HG03103 (cell line): Measurements from ENCODE around the gene ACAD11.
"Not testable (repeated sequence)": the region's sequence is repeated elsewhere in the genome, so short reads cannot be mapped to it uniquely, and the experiment has no call there.

ENCODE experiments used
- ATAC-seq: cut with Tn5 transposase; IDR thresholded peaks from one replicate; pipeline ENCODE4 v1.9.1; 2021; ENCODE audit warnings: low read depth; ENCODE audit not compliant: unreplicated experiment

ACAD11 gene

GRCh38 chr3:132652640-132653270, 6.9 kb downstream of the ACAD11 start:
- no peak for ATAC-seq

GRCh38 chr3:132650153-132650552, 9.5 kb downstream of the ACAD11 start:
- ATAC-seq: no peak

GRCh38 chr3:132645058-132645457, 14.6 kb downstream of the ACAD11 start:
- ATAC-seq: no peak

GRCh38 chr3:132643366-132643765, 16.2 kb downstream of the ACAD11 start:
- no peak for ATAC-seq

GRCh38 chr3:132642539-132642847, 17.1 kb downstream of the ACAD11 start:
- ATAC-seq: no peak

GRCh38 chr3:132641837-132642538, 17.6 kb downstream of the ACAD11 start:
- peak; percentile 54 for ATAC-seq

- ATAC-seq: not testable (repeated sequence)
These were observed 18.2 kb downstream of the ACAD11 start for GRCh38 chr3:132641427-132641826.

- no peak for ATAC-seq
These were observed 20.9 kb downstream of the ACAD11 start for GRCh38 chr3:132638706-132639105.

GRCh38 chr3:132637590-132637989, 22.0 kb downstream of the ACAD11 start:
- no peak for ATAC-seq

- no peak for ATAC-seq
These were observed 24.6 kb downstream of the ACAD11 start for GRCh38 chr3:132635052-132635451.

- no peak for ATAC-seq
These were observed 29.0 kb downstream of the ACAD11 start for GRCh38 chr3:132630612-132631011.

- no peak for ATAC-seq
These were observed 29.7 kb downstream of the ACAD11 start for GRCh38 chr3:132629928-132630327.

- no peak for ATAC-seq
These were observed 31.5 kb downstream of the ACAD11 start for GRCh38 chr3:132628157-132628556.

- ATAC-seq: no peak
These were observed 32.7 kb downstream of the ACAD11 start for GRCh38 chr3:132626955-132627354.

GRCh38 chr3:132625613-132626012, 34.0 kb downstream of the ACAD11 start:
- peak; percentile 74 for ATAC-seq

GRCh38 chr3:132624790-132625189, 34.8 kb downstream of the ACAD11 start:
- ATAC-seq: no peak

GRCh38 chr3:132623646-132624045, 36.0 kb downstream of the ACAD11 start:
- ATAC-seq: no peak

- ATAC-seq: no peak
These were observed 36.8 kb downstream of the ACAD11 start for GRCh38 chr3:132622761-132623160.

- ATAC-seq: no peak
These were observed 37.5 kb downstream of the ACAD11 start for GRCh38 chr3:132622148-132622547.

- no peak for ATAC-seq
These were observed 42.8 kb downstream of the ACAD11 start for GRCh38 chr3:132616780-132617179.

GRCh38 chr3:132615881-132616280, 43.7 kb downstream of the ACAD11 start:
- ATAC-seq: no peak

- ATAC-seq: not testable (repeated sequence)
These were observed 44.3 kb downstream of the ACAD11 start for GRCh38 chr3:132615301-132615700.
